Loucy (cell line): ENCODE results near the gene TSPYL2.

Source experiments
- H2AFZ ChIP-seq: fragments of 200-600 bp; sonication (generic); 2 replicates; pipeline ENCODE4 v1.6.0; 2016; ENCODE audit warnings: antibody characterized with exemption, mild to moderate bottlenecking, low read length, moderate library complexity
- H3F3A ChIP-seq: fragments of 200-600 bp; 2 replicates; pipeline ENCODE4 v1.6.0; 2016; ENCODE audit warnings: antibody characterized with exemption, low read depth, mild to moderate bottlenecking
- H3K27me3 ChIP-seq: fragments of 200-600 bp; sonication (generic); 2 replicates; pipeline ENCODE4 v1.6.1; 2014; ENCODE audit warnings: low read length, mild to moderate bottlenecking; ENCODE audit not compliant: insufficient read depth, poor library complexity, severe bottlenecking
- H3K36me3 ChIP-seq: fragments of 200-600 bp; sonication (generic); 2 replicates; pipeline ENCODE4 v1.6.1; 2016; ENCODE audit warnings: low read length; ENCODE audit not compliant: insufficient read depth
- H3K4me1 ChIP-seq: fragments of 200-600 bp; sonication (generic); 2 replicates; pipeline ENCODE4 v1.5.1; 2014; ENCODE audit warnings: low read length, mild to moderate bottlenecking; ENCODE audit not compliant: insufficient read depth, poor library complexity, severe bottlenecking
- H3K4me2 ChIP-seq: fragments of 200-600 bp; sonication (generic); 2 replicates; pipeline ENCODE4 v1.6.0; 2014; ENCODE audit warnings: antibody characterized with exemption, low read length, low read depth, mild to moderate bottlenecking; ENCODE audit not compliant: poor library complexity, severe bottlenecking
- H3K4me3 ChIP-seq: fragments of 200-600 bp; sonication (generic); 2 replicates; pipeline ENCODE4 v1.5.1; 2014; ENCODE audit warnings: low read length, mild to moderate bottlenecking, mixed read lengths; ENCODE audit not compliant: poor library complexity, severe bottlenecking
- H3K79me2 ChIP-seq: fragments of 200-600 bp; sonication (generic); 2 replicates; pipeline ENCODE4 v1.6.1; 2014; ENCODE audit warnings: low read length; ENCODE audit not compliant: insufficient read depth
- H3K9ac ChIP-seq: fragments of 200-600 bp; sonication (generic); 2 replicates; pipeline ENCODE4 v1.6.0; 2014; ENCODE audit warnings: mild to moderate bottlenecking, low read depth, low read length, moderate library complexity; ENCODE audit not compliant: poor library complexity, severe bottlenecking
- H3K9me2 ChIP-seq: fragments of 200-600 bp; sonication (generic); replicated peaks from 2 replicates; pipeline ENCODE4 v1.6.1; 2016; ENCODE audit warnings: low read depth, low read length, mixed read lengths
- H3K9me3 ChIP-seq: fragments of 200-600 bp; sonication (generic); 2 replicates; pipeline ENCODE4 v1.6.1; 2014; ENCODE audit warnings: mild to moderate bottlenecking, antibody characterized with exemption, low read length, low read depth; ENCODE audit not compliant: insufficient read depth
- H4K20me1 ChIP-seq: fragments of 200-600 bp; sonication (generic); 2 replicates; pipeline ENCODE4 v1.6.0; 2014; ENCODE audit warnings: antibody characterized with exemption, low read length, mild to moderate bottlenecking; ENCODE audit not compliant: insufficient read depth, poor library complexity, severe bottlenecking
- CTCF ChIP-seq: fragments of 200-600 bp; sonication (generic); conservative IDR thresholded peaks from 2 replicates; pipeline ENCODE4 v1.5.1; 2014; ENCODE audit warnings: mild to moderate bottlenecking, antibody characterized with exemption, low read length
- EZH2phosphoT487 ChIP-seq: fragments of 200-600 bp; IDR thresholded peaks from 2 replicates; pipeline ENCODE4 v1.6.1; 2018; ENCODE audit warnings: antibody characterized with exemption, mild to moderate bottlenecking, moderate library complexity, borderline replicate concordance

The TSPYL2 gene

GRCh38 chrX:53075011-53075410 is 7.2 kb upstream of the TSPYL2 start:
- Histone ChIP-seq H2AFZ (no peak overlapping the region), H3K79me2 (no peaks in the 10 kb centered on the region), H3K4me1 (peaks cover 5% of the 10 kb centered on the region), H3K27me3 (no peaks in the 10 kb centered on the region), H3K9me2 (no peaks in the 10 kb centered on the region), H3K36me3 (no peaks in the 10 kb centered on the region), H3K9ac (no peak overlapping the region), H3K4me2 (no peak overlapping the region), H4K20me1 (no peaks in the 10 kb centered on the region), H3K4me3 (no peak overlapping the region), H3K9me3 (no peaks in the 10 kb centered on the region), H3F3A (no peaks in the 10 kb centered on the region)
- TF ChIP-seq CTCF (no peak), EZH2phosphoT487 (no peak)

- H3K4me2 ChIP-seq = no peak overlapping the region
- H3K9ac ChIP-seq = no peak overlapping the region
- no peak overlapping the region for H3K4me3 ChIP-seq
- H2AFZ ChIP-seq = no peak overlapping the region
- H4K20me1 ChIP-seq = no peaks in the 10 kb centered on the region
- no peaks in the 10 kb centered on the region for H3K9me3 ChIP-seq
- TF ChIP-seq CTCF (no peak), EZH2phosphoT487 (no peak)
- H3K4me1 ChIP-seq = peaks cover 5% of the 10 kb centered on the region
- H3F3A ChIP-seq = no peaks in the 10 kb centered on the region
- H3K36me3 ChIP-seq = no peaks in the 10 kb centered on the region
- H3K9me2 ChIP-seq = no peaks in the 10 kb centered on the region
- H3K79me2 ChIP-seq = no peaks in the 10 kb centered on the region
- no peaks in the 10 kb centered on the region for H3K27me3 ChIP-seq
These were observed 5.5 kb upstream of the TSPYL2 start for GRCh38 chrX:53076671-53077070.

- no peaks in the 10 kb centered on the region for H3K9me3 ChIP-seq
These were observed 4.7 kb upstream of the TSPYL2 start for GRCh38 chrX:53077207-53078197.

More at GRCh38 chrX:53077207-53078197, 4.7 kb upstream of the TSPYL2 start:
- no peaks in the 10 kb centered on the region for H3F3A ChIP-seq
- H3K4me1 ChIP-seq = peaks cover under 1% of the 10 kb centered on the region
- H2AFZ ChIP-seq = no peak overlapping the region
- H4K20me1 ChIP-seq = no peaks in the 10 kb centered on the region
- no peaks in the 10 kb centered on the region for H3K27me3 ChIP-seq
- H3K79me2 ChIP-seq = no peaks in the 10 kb centered on the region
- TF ChIP-seq CTCF (no peak), EZH2phosphoT487 (no peak)
- no peak overlapping the region for H3K4me3 ChIP-seq
- H3K9ac ChIP-seq = no peak overlapping the region
- no peak overlapping the region for H3K4me2 ChIP-seq
- H3K36me3 ChIP-seq = no peaks in the 10 kb centered on the region
- H3K9me2 ChIP-seq = no peaks in the 10 kb centered on the region
